ENCODE results near the gene KCNQ1.

KCNQ1 gene

DNA sequence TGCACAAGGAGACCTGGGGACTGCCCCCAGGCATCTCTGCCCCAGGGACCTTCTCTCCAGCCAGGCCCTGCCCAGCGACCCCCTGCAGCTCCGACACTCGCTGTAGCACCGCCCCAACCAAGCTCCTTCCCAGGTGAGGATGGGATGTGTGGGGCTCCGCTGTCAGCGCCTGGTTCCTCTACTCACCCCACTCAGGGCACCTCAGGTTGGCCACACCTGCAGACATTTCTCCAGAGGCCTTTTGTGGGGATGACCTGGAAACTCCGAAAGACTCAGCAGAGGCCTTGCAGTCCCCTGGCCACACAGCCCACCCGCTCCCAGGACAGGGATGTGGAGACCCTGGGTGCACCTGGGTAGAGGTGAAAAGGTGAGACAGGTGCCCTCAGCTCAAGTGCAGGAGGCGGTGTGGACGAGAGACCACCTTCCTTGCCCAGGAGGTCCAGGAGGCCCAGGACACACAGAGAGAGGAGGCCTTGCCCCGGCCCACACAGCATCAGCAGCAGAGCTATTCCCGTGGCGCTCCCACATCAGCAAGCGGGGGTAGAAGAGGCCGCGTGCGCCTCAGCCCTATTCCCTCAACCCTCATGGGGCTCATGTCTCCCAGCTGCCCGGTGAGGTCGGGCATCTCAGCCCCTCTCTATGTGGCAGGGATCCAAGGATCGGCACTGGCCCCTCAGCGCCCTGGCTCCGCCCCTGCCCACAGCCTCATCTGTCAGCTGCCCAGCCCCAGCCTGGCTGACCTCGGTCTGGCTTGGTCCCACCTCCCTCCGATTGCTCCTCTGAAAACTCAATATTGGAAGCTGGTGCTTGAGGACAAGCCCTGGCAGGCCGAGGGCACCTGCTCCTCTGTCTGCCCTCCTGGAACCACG is 21.4 kb upstream of the KCNQ1 start:
- no peak for DNase-seq (ENCODE audit: low read depth in 2 of 2)

DNA sequence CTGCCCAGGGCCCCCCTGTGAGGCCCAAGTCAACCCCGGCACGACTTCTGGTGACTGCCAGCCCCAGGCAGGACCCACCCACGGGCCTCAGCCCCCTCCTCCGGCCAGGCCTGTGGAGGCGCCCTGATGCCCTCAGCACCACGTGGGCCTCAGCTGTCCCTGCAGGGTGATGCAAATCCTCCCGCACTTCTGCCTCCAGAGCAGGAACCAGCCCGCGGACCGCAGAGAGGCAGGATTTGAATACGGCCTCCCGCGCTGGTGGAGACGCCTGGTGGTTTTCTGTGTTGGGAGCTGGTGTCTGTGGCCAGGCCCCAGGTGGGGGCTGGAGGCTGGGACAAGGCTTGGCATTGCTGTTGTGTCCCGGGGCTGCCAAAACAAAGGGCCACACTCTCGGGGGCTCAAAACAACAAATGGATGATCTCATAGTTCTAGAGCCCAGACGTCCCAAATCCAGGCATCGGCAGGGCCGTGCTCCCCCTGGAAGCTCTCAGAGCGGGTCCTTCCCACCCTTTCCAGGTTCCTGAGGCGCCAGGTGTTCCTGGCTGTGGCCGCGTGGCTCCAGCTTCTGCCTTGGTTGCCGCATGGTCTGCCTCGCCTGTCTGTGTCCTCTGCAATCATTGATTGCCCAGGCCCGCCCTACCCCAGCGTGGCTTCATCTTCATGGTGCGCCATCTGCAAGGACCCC is 19.9 kb upstream of the KCNQ1 start:
- no peak for DNase-seq (ENCODE audit: low read depth in 2 of 2)

GRCh38 chr11:2425506-2425905 is 19.3 kb upstream of the KCNQ1 start:
- no peak for DNase-seq (ENCODE audit: low read depth in 2 of 2)

DNA sequence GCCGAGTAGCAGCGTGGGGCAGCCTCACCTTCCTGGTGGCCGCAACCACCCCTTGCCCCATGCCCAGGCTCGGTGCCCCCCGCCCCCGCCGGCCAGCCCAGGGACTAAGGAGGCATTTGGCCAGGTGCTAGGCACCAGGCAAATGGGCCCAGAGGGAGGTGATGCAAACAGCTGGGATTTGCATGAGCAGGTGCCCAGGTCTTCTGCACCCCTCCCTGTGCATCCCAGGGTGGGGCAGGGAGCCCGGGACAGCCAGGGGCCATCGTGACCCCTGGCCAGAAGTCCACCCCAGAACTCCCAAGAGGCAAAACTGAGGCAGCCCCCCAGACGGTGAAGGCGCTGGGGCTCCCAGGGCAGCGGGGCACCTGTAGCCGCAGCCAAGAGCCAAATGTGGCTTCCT is 18.6 kb upstream of the KCNQ1 start:
- DNase-seq (ENCODE audit: low read depth in 2 of 2), result no peak

DNA sequence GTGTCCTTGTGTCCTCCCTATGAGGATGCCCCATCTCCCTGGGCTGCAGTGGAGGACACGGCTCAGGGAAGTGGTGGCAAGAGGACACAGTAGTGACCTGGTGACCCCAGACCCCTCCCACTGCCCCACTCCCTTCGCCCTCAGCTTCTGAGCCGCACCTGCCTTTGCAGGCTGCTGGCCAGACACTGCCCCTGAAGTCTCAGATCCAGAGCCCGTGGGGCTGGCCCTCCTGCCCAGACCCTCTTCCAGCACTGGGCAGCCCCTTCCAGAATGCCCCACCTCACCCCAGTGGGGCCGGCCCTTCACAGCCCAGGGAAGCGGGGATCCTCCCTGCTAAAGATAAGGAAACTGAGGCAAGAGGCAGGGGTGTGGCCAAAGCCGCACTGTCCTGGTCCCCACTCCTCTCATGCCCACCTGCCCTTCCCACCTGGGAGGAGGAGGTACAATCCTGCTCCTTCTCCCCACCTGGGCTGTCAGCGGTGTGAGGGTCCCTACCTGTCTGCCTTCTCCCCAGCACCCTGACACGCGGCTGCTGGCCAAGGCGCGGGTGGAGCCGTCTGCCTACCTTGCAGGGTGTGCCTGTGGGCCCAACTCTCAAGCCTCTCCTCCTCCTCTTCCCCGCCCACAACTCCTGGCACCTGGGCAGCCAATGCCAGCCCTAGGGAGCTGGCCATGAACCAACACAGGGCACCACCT is 17.8 kb upstream of the KCNQ1 start:
- no peak for DNase-seq (ENCODE audit: low read depth in 2 of 2)

DNA sequence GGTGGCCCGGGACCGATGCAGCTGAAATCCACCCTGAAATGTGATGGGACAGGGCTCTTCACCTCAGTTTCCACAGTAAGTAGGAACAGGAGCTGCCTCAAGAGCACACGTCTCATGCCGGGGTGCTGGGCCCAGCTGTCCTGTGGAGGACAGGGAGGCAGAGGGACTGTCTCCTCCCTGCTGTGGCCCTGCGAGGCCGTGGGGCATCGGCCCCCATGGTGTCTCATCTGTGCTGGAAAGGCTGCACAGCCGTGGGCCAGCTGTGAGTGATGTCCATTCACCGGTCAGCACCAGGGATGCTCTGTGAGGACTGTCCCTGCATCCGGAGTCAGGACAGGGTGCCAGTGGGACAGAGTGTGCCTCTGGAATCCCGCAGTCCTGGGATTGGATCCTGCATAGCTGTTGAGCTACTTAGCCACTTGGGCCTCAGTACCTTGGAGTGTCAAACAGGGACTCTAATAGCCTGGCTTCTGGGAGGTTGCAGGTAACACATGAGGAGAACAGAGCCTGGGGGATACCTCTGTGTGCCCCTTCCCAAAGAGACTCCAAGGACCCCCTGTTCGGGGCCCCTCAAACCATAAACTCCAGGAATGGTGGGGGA is 17.0 kb upstream of the KCNQ1 start:
- no peak for DNase-seq (ENCODE audit: low read depth in 2 of 2)

DNA sequence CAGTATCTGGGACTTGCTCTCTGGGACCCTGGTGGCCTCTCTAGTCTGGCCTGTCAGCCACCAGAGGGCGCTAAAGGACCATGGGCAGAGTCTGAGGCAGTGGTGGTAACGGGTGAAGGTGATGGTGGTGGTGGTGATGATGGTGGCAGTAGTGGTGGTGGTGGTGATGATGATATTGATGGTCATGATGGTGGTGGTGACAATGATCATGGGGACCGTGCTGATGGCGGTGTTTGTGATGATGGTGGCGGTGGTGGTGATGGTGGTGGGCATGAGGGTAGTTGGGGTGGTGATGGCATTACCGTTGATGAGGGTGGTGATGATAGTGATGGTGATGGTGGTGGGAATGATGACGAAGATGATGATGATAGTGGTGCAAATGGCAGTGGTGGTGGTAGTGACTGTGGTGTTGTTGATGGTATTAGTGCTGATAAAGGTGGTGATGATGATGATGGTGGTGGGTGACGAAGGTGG is 16.4 kb upstream of the KCNQ1 start:
- DNase-seq (ENCODE audit: low read depth in 2 of 2), result peak; percentile 58 to 67

DNA sequence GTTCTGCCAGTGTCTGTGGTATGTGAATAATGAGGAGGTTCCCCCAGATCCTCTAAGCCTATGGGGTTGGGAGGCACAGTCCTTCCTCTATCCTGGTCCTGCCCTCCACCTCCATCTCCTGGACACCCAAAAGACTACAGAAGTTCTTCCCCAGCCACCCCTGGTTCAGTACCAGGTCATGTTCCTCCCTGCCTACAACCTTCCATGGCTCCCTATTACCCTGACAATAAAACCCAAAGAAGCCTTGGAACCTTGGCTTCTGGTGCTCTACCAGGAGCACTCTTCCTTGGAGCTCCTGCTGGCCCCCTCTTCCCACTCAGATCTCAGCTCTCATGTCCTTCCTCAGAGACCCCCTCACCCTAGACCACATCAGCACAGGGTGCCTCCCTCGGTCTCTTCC is 13.4 kb upstream of the KCNQ1 start:
- no peak for DNase-seq (ENCODE audit: low read depth in 2 of 2)

DNA sequence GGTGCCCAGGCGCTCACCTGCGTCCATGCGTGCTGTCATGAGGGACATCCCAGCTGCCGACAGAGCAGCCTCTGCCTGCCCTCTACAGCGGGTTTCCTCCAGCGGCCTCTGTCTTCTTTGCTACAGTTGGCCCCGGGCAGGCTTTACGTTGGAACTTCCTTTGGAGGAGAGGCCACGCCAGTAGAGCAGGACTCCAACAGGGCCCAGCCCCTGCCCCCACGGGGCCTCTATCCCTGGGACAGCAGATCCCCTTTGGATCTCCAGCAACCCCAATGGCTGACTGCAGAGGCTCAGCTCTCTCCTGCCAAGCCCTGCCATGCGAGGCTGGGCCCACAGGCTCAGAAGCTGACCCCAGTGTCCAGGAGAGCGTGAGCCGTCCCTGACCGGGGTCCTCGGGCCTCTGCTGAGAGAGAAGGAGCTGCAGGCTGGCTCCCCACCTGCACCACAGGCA is 12.6 kb upstream of the KCNQ1 start:
- no peak for DNase-seq (ENCODE audit: low read depth in 2 of 2)

- no peak for DNase-seq (ENCODE audit: low read depth in 2 of 2)
Observed at GRCh38 chr11:2432628-2433071, 12.2 kb upstream of the KCNQ1 start.

DNA sequence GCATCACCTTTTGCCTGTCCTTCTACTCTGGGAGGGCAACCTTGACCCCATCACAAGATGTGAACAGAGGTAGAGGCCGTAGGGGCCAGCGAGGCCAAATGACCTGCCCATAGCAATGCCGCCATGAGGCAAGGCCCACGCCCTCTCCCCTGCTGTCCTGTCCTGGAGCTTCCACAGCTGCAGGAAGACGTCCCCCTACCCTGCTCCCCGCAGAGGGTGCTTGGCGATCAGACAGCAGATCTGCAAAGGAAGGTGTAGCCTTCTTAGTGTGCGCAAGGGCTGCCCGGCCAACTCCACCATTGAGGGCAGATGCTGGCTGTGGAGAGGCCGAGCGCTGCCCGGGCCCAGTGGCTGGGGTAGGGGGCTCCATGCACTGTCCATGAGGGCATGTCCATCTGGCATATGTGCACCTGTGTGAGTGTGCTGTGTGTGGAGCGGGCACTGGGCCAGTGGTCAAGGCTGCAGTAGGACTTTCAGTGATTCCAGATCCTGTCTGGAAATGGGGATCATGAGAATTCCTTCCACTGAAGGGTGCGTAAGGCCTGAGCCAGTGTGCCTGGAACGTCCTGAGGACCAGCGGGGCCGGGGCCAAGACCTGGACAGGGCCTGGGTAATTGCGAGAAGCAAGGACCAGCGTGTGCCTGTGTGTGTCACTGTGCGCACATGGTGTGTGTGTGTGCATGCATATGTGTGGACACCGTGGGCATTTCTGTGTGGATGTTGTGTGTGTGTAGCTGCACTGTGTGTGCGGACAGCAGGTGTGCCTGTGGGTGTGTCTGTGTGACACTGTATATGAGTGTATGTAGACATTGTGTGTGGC is 11.5 kb upstream of the KCNQ1 start:
- DNase-seq (ENCODE audit: low read depth in 2 of 2), result no peak

GRCh38 chr11:2434008-2434407 is 10.8 kb upstream of the KCNQ1 start:
- DNase-seq (ENCODE audit: low read depth in 2 of 2), result no peak

DNA sequence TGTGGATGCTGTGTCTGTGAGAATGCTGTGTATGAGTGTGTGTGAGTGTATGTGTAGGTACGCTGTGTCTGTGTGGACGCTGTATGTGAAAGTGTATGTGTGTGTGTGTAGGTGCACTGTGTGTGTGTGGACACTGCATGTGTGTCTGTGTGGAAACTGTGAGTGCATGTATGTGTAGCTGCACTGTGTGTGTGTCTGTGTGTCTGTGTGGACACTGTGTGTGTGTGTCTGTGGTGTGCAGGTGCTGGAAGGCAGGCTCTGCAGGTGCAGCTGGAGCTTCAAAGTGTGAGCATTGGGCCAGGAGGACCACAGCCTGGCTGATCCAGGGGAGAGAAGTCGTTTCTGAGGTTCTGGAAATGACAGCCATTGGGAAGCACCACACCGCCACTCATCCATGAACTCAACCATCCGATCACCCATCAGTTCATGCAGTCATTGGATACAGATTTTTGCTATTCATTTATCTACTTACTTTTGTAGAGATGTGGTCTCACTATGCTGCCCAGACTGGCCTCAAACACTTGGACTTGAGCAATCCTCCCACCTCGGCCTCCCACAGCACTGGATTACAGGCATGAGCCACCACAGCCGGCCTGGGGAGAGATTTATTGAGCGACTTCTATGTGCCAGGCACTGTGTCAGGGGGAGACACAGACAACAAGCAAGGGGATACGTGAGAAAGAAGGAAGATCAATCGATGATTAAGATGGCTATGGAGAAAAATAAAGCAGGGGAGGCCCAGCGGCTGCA is 10.1 kb upstream of the KCNQ1 start:
- no peak for DNase-seq (ENCODE audit: low read depth in 2 of 2)

- DNase-seq (ENCODE audit: low read depth in 2 of 2), result no peak
Observed at GRCh38 chr11:2435288-2436012, 9.4 kb upstream of the KCNQ1 start.

DNA sequence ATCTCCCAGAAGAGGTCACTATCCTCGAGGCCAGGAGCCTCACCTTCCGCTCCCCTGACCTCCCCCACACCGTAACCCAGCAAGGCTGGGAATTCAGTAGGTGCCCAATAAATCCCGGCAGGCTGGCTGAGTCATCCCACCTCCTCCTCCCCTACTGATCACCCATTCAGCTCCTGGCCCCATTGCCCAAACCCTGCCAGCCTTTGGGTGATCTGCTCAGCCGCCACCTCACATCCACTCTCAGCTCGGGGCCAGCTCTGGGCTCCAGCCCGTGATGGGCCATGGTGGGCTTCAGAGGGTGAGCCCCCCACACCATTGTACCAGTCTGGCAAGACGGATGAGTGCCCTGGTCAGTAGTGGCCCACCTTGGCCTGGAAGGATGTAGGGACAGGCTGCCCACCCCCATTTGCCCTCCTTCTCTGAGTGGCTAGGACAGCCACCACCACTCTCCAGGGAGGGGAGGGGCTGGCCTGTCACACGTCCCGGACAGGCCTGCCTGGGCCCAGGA is 8.7 kb upstream of the KCNQ1 start:
- no peak for DNase-seq (ENCODE audit: low read depth in 2 of 2)

GRCh38 chr11:2436521-2437031 is 8.2 kb upstream of the KCNQ1 start:
- no peak for DNase-seq (ENCODE audit: low read depth in 2 of 2)

DNA sequence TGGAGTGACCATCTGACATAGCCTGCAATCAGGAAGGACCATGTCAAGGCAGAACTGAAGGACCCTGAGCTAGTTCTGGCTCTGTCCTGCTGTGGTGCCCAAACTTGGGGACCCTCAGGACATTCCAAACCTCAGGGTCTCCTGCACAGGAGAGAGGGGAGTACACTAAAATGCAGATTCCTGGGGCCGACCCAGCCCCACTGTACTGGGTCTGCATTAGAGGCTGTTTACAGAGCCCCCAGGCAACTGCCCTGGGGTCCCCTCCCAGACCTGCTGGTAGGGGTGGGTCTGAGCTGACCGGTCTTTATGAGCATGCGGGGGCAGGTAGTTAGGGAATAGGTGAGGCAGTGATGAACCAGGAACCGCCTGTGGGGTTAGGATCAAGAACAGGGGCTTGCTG is 7.3 kb upstream of the KCNQ1 start:
- no peak for DNase-seq (ENCODE audit: low read depth in 2 of 2)

DNA sequence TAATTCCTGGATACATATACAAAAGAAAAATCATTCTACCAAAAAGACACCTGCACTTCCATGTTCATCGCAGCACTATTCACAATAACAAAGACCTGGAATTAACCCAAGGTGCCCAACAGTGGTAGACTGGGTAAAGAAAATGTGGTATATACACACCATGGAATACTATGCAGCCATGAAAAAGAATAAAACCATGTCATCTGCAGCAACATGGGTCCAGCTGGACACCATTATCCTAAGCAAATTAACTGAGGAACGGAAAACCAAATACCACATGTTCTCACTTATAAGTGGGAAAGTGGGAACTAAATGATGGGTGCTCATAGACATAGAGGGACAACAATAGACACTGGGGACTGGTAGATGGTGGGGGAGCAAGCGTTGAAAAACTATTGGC is 5.0 kb upstream of the KCNQ1 start:
- DNase-seq (ENCODE audit: low read depth in 2 of 2), result no peak

DNA sequence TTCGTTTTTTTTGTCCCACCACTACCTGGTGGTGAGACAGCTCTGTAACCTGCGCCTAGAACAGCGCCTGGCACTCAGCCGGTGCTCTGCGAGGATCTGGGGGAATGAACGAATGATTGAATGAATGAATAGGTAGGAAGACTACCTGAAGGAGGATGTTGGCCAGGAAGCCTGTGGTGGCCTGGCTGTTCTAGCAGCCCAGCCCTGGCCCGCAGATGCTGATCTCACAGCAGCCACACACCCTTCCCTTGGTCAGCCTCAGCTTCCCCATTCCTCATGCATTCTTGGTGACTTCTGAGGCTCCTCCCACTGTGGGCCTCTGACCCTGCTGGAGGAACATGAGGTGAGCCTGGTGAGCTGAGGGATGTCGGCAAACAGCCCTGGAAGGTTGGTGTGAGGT is 4.2 kb upstream of the KCNQ1 start:
- DNase-seq (ENCODE audit: low read depth in 2 of 2), result no peak

Measured in stimulated activated CD8-positive, alpha-beta memory T cell treated with anti-CD3 and anti-CD28 coated beads, Interleukin-15, amount 100 ng/mL, for 48 hours (primary cell).